Stomach (tissue), 4 donors: ENCODE measurements around the gene MICAL2.

Experiments used
- CTCF ChIP-seq, 7 experiments: fragments of 450-650 bp in 4 of 7; fragments of 200-600 bp in 3 of 7; sonication (generic) in 3 of 7; IDR thresholded peaks; one replicate each; pipeline ENCODE4 v1.5.1; 2016 to 2019; ENCODE audit warnings: antibody characterized with exemption in 7 of 7, control low read depth in 2 of 7, mild to moderate bottlenecking in 1 of 7
- POLR2AphosphoS5 ChIP-seq, 3 donors: sonication (generic); formaldehyde crosslinking; IDR thresholded peaks; one replicate each; pipeline ENCODE4 v1.6.1; 2016; ENCODE audit warnings: antibody characterized with exemption in 3 of 3

GRCh38 chr11:12282676-12283075, 172.3 kb downstream of the MICAL2 start:
- TF ChIP-seq CTCF (IDR thresholded peaks at IDR 0.05) (no peak), POLR2AphosphoS5 (IDR thresholded peaks at IDR 0.05) (no peak)
